ENCODE results near the gene TPX2. TPM values are rescaled to one million over a fixed set of nuclear protein-coding genes. Genes with fewer than 3 reads are reported as not detected.

The TPX2 gene
- total RNA-seq, 4 donors from 2014 or later = 5.9 to 10.2 (median 7.3) TPM

GRCh38 chr20:31751126-31751525 lies 12.0 kb downstream of the TPX2 start:
- intact Hi-C loops (cut with DNase I; ENCODE audit: low total_unique reads) = no loop called here
- WGBS, 2 donors = 60 to 84% methylated on average over 1 of the region's 1 CpG
- no peak overlapping the region for H3K4me3 ChIP-seq (ENCODE audit: low read depth, poor library complexity, severe bottlenecking)
- TF ChIP-seq POLR2A (IDR thresholded peaks at IDR 0.05) (no peak), CTCF (IDR thresholded peaks at IDR 0.05) (no peak)
- DNase-seq (ENCODE audit: low spot score in 2 of 2) = no peak

- DNase-seq (ENCODE audit: low spot score in 2 of 2) = no peak
- WGBS, 2 donors = 93 to 94% methylated on average over 3 of the region's 3 CpGs
- H3K4me3 ChIP-seq (ENCODE audit: low read depth, poor library complexity, severe bottlenecking) = no peak overlapping the region
- intact Hi-C loops (cut with DNase I; ENCODE audit: low total_unique reads) = no loop called here
- no peak for TF ChIP-seq CTCF (IDR thresholded peaks at IDR 0.05)
- TF ChIP-seq POLR2A (IDR thresholded peaks at IDR 0.05) = no peak
Observed at GRCh38 chr20:31757254-31757653, 18.2 kb downstream of the TPX2 start.

GRCh38 chr20:31758521-31758920 lies 19.4 kb downstream of the TPX2 start:
- WGBS, 2 donors = 86 to 87% methylated on average over 4 of the region's 4 CpGs
- TF ChIP-seq POLR2A (IDR thresholded peaks at IDR 0.05) = no peak
- no peak for TF ChIP-seq CTCF (IDR thresholded peaks at IDR 0.05)
- no peak for DNase-seq (ENCODE audit: low spot score in 2 of 2)
- no peak overlapping the region for H3K4me3 ChIP-seq (ENCODE audit: low read depth, poor library complexity, severe bottlenecking)
- intact Hi-C loops (cut with DNase I; ENCODE audit: low total_unique reads) = no loop called here

GRCh38 chr20:31758991-31759390 lies 19.9 kb downstream of the TPX2 start:
- DNase-seq (ENCODE audit: low spot score in 2 of 2) = no peak
- intact Hi-C loops (cut with DNase I; ENCODE audit: low total_unique reads) = no loop called here
- no peak for TF ChIP-seq CTCF (IDR thresholded peaks at IDR 0.05)
- no peak for TF ChIP-seq POLR2A (IDR thresholded peaks at IDR 0.05)
- no peak overlapping the region for H3K4me3 ChIP-seq (ENCODE audit: low read depth, poor library complexity, severe bottlenecking)

- no peak for DNase-seq (ENCODE audit: low spot score in 2 of 2)
- no peak for TF ChIP-seq POLR2A (IDR thresholded peaks at IDR 0.05)
- no peak for TF ChIP-seq CTCF (IDR thresholded peaks at IDR 0.05)
- 92 to 93% methylated on average over 2 of the region's 2 CpGs for WGBS, 2 donors
- intact Hi-C loops (cut with DNase I; ENCODE audit: low total_unique reads) = no loop called here
- no peak overlapping the region for H3K4me3 ChIP-seq (ENCODE audit: low read depth, poor library complexity, severe bottlenecking)
Observed at GRCh38 chr20:31759836-31760518, 20.9 kb downstream of the TPX2 start.

Data from lower leg skin (tissue), 4 donors.